WTC11 (cell line): ENCODE measurements around the gene CERCAM. TPM values are rescaled to one million over a fixed set of nuclear protein-coding genes. Genes with fewer than 3 reads are reported as not detected.

Experiments
- ATAC-seq: fragments of 200-7000 bp; cut with Tn5 transposase; 2 replicates; pipeline ENCODE4 v1.10.0; 2021; ENCODE audit warnings: mild to moderate bottlenecking, moderate library complexity
- CTCF ChIA-PET: fragments of 300-600 bp; sonication (Branson Sonifier 250); formaldehyde crosslinking; loops from one replicate; lab custom pipeline; 2021; ENCODE audit warnings: antibody characterized with exemption; lab: Charles Lee
- POLR2A ChIA-PET: fragments of 350-600 bp; sonication (Branson Sonifier 250); formaldehyde crosslinking; loops from one replicate; lab custom pipeline; 2021; ENCODE audit warnings: antibody characterized with exemption; lab: Charles Lee
- DNase-seq: peaks from one replicate; pipeline ENCODE4 v3.0.0; 2021; ENCODE audit warnings: low spot score
- H3K27ac Mint-ChIP-seq: 2 replicates; pipeline ENCODE4 v1.8.0; 2021; ENCODE audit warnings: mixed read lengths
- H3K27me3 Mint-ChIP-seq: 2 replicates; pipeline ENCODE4 v1.8.0; 2021; ENCODE audit warnings: low read depth, mild to moderate bottlenecking, moderate library complexity, mixed read lengths
- H3K36me3 Mint-ChIP-seq: 2 replicates; pipeline ENCODE4 v1.8.0; 2021; ENCODE audit warnings: mixed read lengths
- H3K4me1 Mint-ChIP-seq: 2 replicates; pipeline ENCODE4 v1.8.0; 2022; ENCODE audit warnings: mixed read lengths
- H3K4me3 Mint-ChIP-seq: 2 replicates; pipeline ENCODE4 v1.8.0; 2021; ENCODE audit warnings: mild to moderate bottlenecking, moderate library complexity, mixed read lengths
- H3K9me3 Mint-ChIP-seq: 2 replicates; pipeline ENCODE4 v1.8.0; 2021; ENCODE audit warnings: mixed read lengths
- CBFB ChIP-seq: sonication (generic); formaldehyde crosslinking; IDR thresholded peaks from 2 replicates; pipeline ENCODE4 v1.8.1; 2022; ENCODE audit warnings: mild to moderate bottlenecking, low read depth, missing genetic modification reagents
- EMX1 ChIP-seq: fragments of 250-450 bp; sonication (Bioruptor Pico); IDR thresholded peaks from 2 replicates; pipeline ENCODE4 v1.8.0; 2021; ENCODE audit warnings: mild to moderate bottlenecking
- FOXK1 ChIP-seq: sonication (generic); formaldehyde crosslinking; IDR thresholded peaks from 2 replicates; pipeline ENCODE4 v1.8.0; 2022; ENCODE audit warnings: mild to moderate bottlenecking, moderate library complexity, missing genetic modification reagents
- IRF2 ChIP-seq: sonication (generic); formaldehyde crosslinking; IDR thresholded peaks from 2 replicates; pipeline ENCODE4 v1.8.0; 2022; ENCODE audit warnings: low read depth, missing genetic modification reagents, borderline replicate concordance
- JAZF1 ChIP-seq: fragments of 250-450 bp; sonication (Bioruptor Pico); IDR thresholded peaks from 2 replicates; pipeline ENCODE4 v1.9.0; 2021; ENCODE audit warnings: moderate library complexity, mild to moderate bottlenecking, inconsistent platforms
- NFATC4 ChIP-seq: fragments of 250-450 bp; sonication (Bioruptor Pico); IDR thresholded peaks from 2 replicates; pipeline ENCODE4 v1.9.0; 2021; ENCODE audit warnings: mild to moderate bottlenecking
- NFYB ChIP-seq: sonication (generic); formaldehyde crosslinking; conservative IDR thresholded peaks from 2 replicates; pipeline ENCODE4 v1.8.0; 2022; ENCODE audit warnings: low read depth, missing genetic modification reagents
- OVOL2 ChIP-seq: fragments of 250-450 bp; sonication (Bioruptor Pico); IDR thresholded peaks from 2 replicates; pipeline ENCODE4 v1.9.0; 2021; ENCODE audit warnings: mild to moderate bottlenecking, borderline replicate concordance
- SMAD4 ChIP-seq: sonication (generic); formaldehyde crosslinking; IDR thresholded peaks from 2 replicates; pipeline ENCODE4 v1.8.0; 2022; ENCODE audit warnings: mild to moderate bottlenecking, missing genetic modification reagents
- ZNF416 ChIP-seq: fragments of 250-450 bp; sonication (Bioruptor Pico); IDR thresholded peaks from 2 replicates; pipeline ENCODE4 v1.9.0; 2021; ENCODE audit warnings: mild to moderate bottlenecking, inconsistent platforms
- ZNF423 ChIP-seq: fragments of 250-450 bp; sonication (Bioruptor Pico); IDR thresholded peaks from 2 replicates; pipeline ENCODE4 v2.1.2; 2022; ENCODE audit warnings: mild to moderate bottlenecking, moderate library complexity
- ZNF671 ChIP-seq: fragments of 250-450 bp; sonication (Bioruptor Pico); IDR thresholded peaks from 2 replicates; pipeline ENCODE4 v1.8.0; 2021; ENCODE audit warnings: mild to moderate bottlenecking
- total RNA-seq: library from RNA; stranded (reverse); gene quantifications from 3 replicates; pipeline ENCODE4 v1.2.3, GENCODE V29; 2021
- TF ChIP-seq, protein P1 (sequence below): fragments of 250-450 bp; sonication (Bioruptor Pico); IDR thresholded peaks from 2 replicates; pipeline ENCODE4 v1.9.0; 2021; ENCODE audit warnings: mild to moderate bottlenecking
- TF ChIP-seq, protein P2 (sequence below): sonication (generic); formaldehyde crosslinking; IDR thresholded peaks from 2 replicates; pipeline ENCODE4 v1.8.1; 2023; ENCODE audit warnings: mild to moderate bottlenecking, missing genetic modification reagents, borderline replicate concordance
- TF ChIP-seq, protein P3 (sequence below): sonication (generic); formaldehyde crosslinking; IDR thresholded peaks from 2 replicates; pipeline ENCODE4 v1.8.0; 2023; ENCODE audit warnings: mild to moderate bottlenecking, missing genetic modification reagents
- TF ChIP-seq, protein P4 (sequence below): sonication (generic); formaldehyde crosslinking; IDR thresholded peaks from 2 replicates; pipeline ENCODE4 v1.8.0; 2022; ENCODE audit warnings: mild to moderate bottlenecking, missing genetic modification reagents
- TF ChIP-seq, protein P5 (sequence below): fragments of 200-600 bp; IDR thresholded peaks from 2 replicates; pipeline ENCODE4 v1.8.0; 2022; ENCODE audit warnings: antibody characterized with exemption
- TF ChIP-seq, protein P6 (sequence below): sonication (generic); formaldehyde crosslinking; IDR thresholded peaks from 2 replicates; pipeline ENCODE4 v1.8.1; 2023; ENCODE audit warnings: mild to moderate bottlenecking, moderate library complexity, missing genetic modification reagents

CERCAM gene
- total RNA-seq, 1 experiment from 2014 or later, result 15.2 TPM

DNA sequence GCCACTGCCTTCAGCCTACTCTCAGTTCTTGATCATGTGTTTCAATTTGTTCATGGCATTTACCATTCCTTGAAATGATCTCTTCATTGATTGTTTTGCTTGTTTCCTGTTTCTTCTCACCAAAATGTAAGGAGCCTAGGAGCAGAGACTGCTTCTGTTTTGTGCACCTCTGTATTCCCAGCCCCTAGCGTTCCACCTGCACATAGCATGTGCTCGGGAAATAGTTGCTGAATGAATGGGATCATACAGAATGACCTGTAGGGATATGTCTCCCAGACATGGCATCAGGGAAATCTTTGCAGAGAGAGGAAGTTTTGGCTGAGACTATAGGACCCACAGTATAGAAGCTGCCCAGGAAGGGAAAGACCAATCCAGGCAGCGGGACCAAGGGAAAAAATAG lies 6.2 kb upstream of the CERCAM start (continued):
- TF ChIP-seq ZNF423 (CRISPR knock-in tag) (no peak), NFYB (CRISPR knock-in tag) (no peak), FOXK1 (CRISPR knock-in tag) (no peak)
- TF ChIP-seq, protein P1, sequence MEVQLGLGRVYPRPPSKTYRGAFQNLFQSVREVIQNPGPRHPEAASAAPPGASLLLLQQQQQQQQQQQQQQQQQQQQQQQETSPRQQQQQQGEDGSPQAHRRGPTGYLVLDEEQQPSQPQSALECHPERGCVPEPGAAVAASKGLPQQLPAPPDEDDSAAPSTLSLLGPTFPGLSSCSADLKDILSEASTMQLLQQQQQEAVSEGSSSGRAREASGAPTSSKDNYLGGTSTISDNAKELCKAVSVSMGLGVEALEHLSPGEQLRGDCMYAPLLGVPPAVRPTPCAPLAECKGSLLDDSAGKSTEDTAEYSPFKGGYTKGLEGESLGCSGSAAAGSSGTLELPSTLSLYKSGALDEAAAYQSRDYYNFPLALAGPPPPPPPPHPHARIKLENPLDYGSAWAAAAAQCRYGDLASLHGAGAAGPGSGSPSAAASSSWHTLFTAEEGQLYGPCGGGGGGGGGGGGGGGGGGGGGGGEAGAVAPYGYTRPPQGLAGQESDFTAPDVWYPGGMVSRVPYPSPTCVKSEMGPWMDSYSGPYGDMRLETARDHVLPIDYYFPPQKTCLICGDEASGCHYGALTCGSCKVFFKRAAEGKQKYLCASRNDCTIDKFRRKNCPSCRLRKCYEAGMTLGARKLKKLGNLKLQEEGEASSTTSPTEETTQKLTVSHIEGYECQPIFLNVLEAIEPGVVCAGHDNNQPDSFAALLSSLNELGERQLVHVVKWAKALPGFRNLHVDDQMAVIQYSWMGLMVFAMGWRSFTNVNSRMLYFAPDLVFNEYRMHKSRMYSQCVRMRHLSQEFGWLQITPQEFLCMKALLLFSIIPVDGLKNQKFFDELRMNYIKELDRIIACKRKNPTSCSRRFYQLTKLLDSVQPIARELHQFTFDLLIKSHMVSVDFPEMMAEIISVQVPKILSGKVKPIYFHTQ (CRISPR knock-in tag), result no peak

DNA sequence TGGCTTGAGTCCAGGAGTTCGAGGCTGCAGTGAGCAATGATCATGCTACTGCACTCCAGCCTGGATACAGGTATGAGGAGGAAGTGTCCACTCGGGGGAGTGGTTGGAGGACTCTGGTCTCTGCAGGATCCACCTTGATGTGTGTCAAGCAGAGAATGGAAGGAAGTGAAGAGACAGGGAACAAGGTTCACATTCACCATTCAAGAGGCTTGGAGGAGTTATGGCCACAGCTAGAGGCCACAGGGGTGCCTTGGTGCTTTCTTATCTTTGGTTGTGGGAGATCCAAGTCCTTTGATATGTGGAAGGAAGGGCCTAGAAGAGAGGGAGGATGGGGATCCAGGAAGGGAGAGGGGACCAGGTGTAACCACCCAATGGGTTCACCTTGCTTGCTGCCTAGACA lies 5.4 kb upstream of the CERCAM start:
- ATAC-seq (no peak), DNase-seq (no peak)
- Mint-ChIP-seq H3K27ac (no peak overlapping the region), H3K36me3 (no peaks in the 10 kb centered on the region), H3K4me1 (peaks cover 37% of the 10 kb centered on the region), H3K27me3 (peaks cover 81% of the 10 kb centered on the region), H3K4me3 (no peak overlapping the region), H3K9me3 (no peaks in the 10 kb centered on the region)
- TF ChIP-seq JAZF1 (CRISPR knock-in tag), result no peak
- TF ChIP-seq, protein P2, sequence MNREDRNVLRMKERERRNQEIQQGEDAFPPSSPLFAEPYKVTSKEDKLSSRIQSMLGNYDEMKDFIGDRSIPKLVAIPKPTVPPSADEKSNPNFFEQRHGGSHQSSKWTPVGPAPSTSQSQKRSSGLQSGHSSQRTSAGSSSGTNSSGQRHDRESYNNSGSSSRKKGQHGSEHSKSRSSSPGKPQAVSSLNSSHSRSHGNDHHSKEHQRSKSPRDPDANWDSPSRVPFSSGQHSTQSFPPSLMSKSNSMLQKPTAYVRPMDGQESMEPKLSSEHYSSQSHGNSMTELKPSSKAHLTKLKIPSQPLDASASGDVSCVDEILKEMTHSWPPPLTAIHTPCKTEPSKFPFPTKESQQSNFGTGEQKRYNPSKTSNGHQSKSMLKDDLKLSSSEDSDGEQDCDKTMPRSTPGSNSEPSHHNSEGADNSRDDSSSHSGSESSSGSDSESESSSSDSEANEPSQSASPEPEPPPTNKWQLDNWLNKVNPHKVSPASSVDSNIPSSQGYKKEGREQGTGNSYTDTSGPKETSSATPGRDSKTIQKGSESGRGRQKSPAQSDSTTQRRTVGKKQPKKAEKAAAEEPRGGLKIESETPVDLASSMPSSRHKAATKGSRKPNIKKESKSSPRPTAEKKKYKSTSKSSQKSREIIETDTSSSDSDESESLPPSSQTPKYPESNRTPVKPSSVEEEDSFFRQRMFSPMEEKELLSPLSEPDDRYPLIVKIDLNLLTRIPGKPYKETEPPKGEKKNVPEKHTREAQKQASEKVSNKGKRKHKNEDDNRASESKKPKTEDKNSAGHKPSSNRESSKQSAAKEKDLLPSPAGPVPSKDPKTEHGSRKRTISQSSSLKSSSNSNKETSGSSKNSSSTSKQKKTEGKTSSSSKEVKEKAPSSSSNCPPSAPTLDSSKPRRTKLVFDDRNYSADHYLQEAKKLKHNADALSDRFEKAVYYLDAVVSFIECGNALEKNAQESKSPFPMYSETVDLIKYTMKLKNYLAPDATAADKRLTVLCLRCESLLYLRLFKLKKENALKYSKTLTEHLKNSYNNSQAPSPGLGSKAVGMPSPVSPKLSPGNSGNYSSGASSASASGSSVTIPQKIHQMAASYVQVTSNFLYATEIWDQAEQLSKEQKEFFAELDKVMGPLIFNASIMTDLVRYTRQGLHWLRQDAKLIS (CRISPR knock-in tag), result no peak
- TF ChIP-seq SMAD4 (CRISPR knock-in tag), result no peak
- no peak for TF ChIP-seq IRF2 (CRISPR knock-in tag)
- TF ChIP-seq, protein P3, sequence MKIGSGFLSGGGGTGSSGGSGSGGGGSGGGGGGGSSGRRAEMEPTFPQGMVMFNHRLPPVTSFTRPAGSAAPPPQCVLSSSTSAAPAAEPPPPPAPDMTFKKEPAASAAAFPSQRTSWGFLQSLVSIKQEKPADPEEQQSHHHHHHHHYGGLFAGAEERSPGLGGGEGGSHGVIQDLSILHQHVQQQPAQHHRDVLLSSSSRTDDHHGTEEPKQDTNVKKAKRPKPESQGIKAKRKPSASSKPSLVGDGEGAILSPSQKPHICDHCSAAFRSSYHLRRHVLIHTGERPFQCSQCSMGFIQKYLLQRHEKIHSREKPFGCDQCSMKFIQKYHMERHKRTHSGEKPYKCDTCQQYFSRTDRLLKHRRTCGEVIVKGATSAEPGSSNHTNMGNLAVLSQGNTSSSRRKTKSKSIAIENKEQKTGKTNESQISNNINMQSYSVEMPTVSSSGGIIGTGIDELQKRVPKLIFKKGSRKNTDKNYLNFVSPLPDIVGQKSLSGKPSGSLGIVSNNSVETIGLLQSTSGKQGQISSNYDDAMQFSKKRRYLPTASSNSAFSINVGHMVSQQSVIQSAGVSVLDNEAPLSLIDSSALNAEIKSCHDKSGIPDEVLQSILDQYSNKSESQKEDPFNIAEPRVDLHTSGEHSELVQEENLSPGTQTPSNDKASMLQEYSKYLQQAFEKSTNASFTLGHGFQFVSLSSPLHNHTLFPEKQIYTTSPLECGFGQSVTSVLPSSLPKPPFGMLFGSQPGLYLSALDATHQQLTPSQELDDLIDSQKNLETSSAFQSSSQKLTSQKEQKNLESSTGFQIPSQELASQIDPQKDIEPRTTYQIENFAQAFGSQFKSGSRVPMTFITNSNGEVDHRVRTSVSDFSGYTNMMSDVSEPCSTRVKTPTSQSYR (CRISPR knock-in tag), result no peak
- TF ChIP-seq, protein P4, sequence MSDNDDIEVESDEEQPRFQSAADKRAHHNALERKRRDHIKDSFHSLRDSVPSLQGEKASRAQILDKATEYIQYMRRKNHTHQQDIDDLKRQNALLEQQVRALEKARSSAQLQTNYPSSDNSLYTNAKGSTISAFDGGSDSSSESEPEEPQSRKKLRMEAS, result no peak
- TF ChIP-seq ZNF671 (CRISPR knock-in tag), result no peak
- no peak for TF ChIP-seq ZNF423 (CRISPR knock-in tag)
- TF ChIP-seq EMX1, result no peak
- TF ChIP-seq, protein P5, sequence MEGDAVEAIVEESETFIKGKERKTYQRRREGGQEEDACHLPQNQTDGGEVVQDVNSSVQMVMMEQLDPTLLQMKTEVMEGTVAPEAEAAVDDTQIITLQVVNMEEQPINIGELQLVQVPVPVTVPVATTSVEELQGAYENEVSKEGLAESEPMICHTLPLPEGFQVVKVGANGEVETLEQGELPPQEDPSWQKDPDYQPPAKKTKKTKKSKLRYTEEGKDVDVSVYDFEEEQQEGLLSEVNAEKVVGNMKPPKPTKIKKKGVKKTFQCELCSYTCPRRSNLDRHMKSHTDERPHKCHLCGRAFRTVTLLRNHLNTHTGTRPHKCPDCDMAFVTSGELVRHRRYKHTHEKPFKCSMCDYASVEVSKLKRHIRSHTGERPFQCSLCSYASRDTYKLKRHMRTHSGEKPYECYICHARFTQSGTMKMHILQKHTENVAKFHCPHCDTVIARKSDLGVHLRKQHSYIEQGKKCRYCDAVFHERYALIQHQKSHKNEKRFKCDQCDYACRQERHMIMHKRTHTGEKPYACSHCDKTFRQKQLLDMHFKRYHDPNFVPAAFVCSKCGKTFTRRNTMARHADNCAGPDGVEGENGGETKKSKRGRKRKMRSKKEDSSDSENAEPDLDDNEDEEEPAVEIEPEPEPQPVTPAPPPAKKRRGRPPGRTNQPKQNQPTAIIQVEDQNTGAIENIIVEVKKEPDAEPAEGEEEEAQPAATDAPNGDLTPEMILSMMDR, result no peak
- no peak for TF ChIP-seq CBFB (CRISPR knock-in tag)
- TF ChIP-seq, protein P6, sequence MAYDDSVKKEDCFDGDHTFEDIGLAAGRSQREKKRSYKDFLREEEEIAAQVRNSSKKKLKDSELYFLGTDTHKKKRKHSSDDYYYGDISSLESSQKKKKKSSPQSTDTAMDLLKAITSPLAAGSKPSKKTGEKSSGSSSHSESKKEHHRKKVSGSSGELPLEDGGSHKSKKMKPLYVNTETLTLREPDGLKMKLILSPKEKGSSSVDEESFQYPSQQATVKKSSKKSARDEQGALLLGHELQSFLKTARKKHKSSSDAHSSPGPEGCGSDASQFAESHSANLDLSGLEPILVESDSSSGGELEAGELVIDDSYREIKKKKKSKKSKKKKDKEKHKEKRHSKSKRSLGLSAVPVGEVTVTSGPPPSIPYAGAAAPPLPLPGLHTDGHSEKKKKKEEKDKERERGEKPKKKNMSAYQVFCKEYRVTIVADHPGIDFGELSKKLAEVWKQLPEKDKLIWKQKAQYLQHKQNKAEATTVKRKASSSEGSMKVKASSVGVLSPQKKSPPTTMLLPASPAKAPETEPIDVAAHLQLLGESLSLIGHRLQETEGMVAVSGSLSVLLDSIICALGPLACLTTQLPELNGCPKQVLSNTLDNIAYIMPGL (CRISPR knock-in tag), result no peak
- no peak for TF ChIP-seq ZNF416 (CRISPR knock-in tag)
- no peak for TF ChIP-seq NFATC4
- TF ChIP-seq OVOL2, result no peak
- ChIA-PET CTCF (interaction anchor here (0.6 to 7.7 kb wide), 4 partner anchors 13 to 212 kb away, joined by 3 to 248 read pairs (median 4); partner anchors contain the start of gene DNM1), POLR2A (interaction anchor here (1.1 kb wide), 1 partner anchor 139 kb away, joined by 6 read pairs; the partner anchor contains the start of genes GOLGA2 and SWI5)
